ENCODE results near the gene ZFP69B.

Gene ZFP69B

DNA sequence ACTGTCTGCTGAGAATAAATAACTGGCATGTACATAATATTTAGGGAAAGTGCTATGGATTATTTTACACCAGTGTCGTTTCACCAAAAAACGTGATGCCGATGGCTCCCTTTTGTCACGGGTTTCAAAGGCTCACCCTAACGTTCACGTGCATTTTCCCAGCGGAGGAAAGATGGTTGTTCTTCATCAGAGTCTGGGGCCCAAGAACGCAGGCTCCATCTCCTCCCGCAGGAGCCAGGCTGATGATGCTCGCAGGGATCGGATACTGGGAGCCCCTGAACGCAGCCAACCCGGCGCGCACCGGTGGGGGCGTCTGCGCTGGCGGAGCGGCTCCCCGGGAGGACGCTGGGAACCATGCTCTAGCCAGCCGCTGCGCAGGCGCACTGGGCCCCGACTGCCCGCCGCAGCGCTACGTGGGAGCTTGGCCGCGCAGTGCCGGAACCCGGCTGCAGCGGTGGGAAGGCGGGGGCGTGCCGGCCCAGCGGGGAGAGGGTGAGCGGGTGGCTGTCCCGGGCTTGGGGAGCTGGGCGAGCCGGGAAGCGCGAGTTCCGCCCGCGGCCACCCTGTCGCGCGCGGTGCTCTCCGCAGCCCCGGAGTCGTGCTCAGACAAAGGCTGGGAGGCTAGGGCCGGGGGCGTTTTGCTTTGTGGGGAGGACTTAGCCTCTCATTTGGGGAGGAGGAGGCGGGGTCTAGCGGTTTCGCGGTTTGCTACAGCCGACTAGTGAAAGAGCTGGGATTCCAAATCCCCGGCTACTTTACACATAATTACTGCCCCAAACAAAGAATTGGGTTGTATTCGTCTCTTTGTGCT is at the start of gene ZFP69B:
Gene ZFP69B, plus strand, starts transcription at position 793 of the 811 bp plus-strand sequence. CDS start 486 bp downstream, outside the sequence.
- peak; percentile 91 for DNase-seq

DNA sequence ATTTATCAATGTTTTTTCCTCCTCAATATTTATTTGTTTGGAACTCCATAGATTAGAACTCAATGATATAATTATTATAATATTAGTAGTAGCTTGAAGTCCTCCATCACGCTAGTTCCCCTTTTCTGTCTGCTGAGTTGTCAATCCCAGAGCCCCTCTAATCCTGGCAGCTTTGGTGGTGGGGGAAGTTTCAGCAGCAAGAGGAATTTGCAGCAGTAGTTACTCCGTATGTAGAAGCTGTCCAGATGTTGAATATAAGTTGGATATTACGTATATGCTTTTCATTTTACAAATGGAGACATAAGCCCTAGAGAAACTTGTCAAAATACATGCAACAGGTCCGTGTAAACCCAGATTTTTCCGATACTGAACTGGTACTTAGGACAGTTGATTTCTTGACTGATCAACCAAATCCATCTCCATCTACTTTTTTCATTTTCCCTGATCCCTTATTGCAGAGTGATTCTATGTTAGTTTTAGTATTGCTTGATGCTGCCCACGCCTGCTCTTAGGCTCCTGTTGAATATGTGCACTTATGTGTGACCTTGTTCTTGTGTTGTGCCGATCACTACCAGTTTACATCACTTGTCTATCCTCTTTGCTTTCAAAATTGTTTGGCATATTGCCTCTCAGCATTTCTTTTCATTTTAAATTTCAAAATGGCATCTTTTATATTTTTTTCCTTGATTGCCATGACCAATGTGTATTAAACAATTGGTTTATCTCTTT is 48.6 kb upstream of the ZFP69B start:
- no peak for DNase-seq

- peak; percentile 46 for DNase-seq
Measured at GRCh38 chr1:40404670-40405462, 45.4 kb upstream of the ZFP69B start.

- no peak for DNase-seq
Measured at GRCh38 chr1:40405812-40406211, 44.5 kb upstream of the ZFP69B start.

DNA sequence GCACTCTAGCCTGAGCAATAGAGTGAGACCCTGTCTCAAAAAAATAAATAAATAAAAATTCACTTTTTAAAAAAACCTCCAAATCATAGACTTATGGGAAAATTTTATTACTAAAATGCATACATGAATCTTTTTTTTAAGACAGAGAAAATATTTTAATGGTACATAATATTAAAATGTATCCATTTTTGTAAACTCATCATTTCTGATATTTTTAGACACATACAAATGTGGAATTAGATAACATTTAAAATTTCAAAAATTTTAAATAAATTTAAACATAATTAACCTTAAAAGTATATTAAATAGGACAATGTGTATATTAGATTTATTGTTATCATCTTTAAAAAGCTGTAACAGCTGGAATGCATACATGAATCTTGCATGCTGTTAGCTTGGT is 42.8 kb upstream of the ZFP69B start:
- no peak for DNase-seq

- no peak for DNase-seq
Measured at GRCh38 chr1:40409467-40409866, 40.8 kb upstream of the ZFP69B start.

- DNase-seq: peak; percentile 0
Measured at GRCh38 chr1:40411294-40411693, 39.0 kb upstream of the ZFP69B start.

- DNase-seq: no peak
Measured at GRCh38 chr1:40411843-40412242, 38.4 kb upstream of the ZFP69B start.

- DNase-seq: no peak
Measured at GRCh38 chr1:40413527-40414252, 36.6 kb upstream of the ZFP69B start.

DNA sequence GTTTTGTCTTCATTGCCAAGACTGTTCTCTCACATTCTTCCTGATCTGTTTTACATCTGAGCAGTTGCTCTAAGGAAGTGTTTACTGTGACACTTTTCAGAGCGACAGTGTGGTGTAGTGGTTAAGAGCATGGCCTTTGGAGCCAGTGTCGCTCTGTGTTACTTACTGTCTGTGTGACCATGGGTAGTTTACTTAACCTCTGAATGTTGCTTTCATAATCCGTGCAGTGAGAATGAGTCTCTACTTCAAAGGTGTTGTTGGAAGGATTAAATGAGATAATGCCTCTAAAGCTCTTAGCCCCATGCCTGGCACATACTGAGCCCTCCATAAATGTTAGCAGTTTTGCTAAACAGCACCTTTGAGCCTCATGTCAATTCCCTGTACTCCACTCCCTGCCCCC is 35.9 kb upstream of the ZFP69B start:
- no peak for DNase-seq

DNA sequence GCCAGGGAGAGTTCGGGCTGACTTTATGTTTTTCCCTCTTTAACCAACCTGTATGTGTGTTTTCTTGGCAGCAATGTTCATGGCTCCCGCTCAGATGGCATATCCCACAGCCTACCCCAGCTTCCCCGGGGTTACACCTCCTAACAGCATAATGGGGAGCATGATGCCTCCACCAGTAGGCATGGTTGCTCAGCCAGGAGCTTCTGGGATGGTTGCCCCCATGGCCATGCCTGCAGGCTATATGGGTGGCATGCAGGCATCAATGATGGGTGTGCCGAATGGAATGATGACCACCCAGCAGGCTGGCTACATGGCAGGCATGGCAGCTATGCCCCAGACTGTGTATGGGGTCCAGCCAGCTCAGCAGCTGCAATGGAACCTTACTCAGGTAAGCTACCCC is 33.6 kb upstream of the ZFP69B start:
- no peak for DNase-seq

DNA sequence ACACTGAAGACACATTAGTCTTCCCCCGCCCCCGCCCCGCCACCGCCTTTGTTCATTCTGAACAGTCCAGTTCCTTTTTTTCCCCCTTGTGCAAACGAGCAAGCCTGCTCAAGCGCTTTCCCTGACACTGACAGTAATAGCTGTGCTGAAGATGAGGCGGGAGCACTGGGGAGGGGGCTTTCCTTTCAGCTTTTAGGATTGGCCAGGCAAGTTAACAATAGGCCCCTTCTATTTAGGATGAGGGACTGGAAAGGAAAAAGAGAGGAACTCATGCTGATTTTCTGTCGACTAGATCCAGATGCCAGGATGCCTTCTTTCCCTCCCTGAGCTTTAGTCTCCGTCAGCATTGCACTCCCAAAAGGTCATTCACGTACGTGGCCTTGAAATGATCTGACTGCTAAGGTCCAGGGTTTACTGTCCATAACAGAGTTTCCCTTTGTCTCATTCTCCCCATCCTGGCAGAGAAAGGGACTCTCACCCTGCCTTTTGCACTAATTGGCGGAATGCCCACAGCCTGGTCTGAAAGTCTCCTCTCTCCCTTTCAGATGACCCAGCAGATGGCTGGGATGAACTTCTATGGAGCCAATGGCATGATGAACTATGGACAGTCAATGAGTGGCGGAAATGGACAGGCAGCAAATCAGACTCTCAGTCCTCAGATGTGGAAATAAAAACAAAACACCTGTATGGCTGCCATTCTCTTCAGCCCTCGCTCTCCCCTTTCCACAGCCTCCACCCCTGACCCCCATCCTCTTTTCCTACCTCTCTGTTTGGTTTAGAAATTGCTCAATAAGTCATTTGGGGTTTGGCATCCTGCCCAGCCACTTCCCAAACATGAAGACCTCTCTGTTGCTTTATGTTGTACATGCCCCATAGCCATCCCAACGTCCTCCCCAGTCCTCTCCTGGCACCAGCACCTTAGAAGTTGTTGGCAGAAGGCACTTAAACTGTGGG is 28.6 kb upstream of the ZFP69B start:
- DNase-seq: peak; percentile 84

GRCh38 chr1:40422630-40423263 is 27.5 kb upstream of the ZFP69B start:
- no peak for DNase-seq

DNA sequence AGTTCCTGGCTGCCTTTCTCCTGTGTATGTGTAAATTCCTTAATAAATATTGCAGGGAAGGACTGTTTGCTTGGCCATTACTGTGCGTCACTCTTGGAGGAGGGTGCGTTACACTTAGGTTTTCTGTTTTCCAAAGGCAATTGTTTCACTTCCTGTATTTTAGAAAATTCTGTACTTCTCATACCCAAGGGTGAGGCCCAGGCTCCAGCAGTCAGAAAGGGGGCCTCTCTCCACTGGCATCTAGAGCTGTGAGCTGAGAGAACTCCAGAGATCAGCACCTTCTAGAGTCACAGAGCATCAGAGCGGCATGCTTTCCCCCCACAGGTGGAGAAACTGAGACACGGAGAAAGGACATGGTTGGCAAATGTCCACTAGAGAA is 27.0 kb upstream of the ZFP69B start:
- DNase-seq: no peak

DNA sequence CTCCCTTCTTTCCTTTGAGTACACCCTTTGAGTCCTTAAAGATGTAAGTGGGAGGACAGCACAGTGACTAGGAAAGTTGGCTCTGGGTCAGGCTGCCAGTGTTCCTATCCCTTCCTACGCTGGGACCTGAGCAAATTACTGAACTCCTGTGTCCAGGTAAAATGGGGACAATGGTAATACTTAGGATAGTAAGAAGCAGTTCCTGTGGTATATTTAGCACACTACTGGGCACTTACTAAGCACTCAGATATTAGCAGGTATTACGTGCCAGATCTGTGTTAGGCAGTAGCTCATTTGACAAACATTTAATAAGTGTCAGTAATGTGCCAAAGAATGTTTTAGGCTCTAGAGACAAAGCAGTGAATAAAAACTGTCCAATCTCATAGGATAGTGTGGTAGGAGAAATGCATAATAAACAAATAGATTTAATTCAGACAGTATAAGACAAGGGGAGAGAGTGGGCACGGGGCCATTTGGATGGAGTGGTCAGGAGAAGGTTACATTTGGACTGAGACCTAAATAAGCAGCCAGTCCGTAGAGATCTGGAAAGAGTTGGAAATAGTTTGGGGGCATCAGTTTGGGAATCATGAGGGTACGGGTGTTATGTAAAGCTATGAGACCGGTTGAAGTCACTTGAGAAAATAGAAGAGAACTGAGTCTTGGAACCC is 26.2 kb upstream of the ZFP69B start:
- no peak for DNase-seq

DNA sequence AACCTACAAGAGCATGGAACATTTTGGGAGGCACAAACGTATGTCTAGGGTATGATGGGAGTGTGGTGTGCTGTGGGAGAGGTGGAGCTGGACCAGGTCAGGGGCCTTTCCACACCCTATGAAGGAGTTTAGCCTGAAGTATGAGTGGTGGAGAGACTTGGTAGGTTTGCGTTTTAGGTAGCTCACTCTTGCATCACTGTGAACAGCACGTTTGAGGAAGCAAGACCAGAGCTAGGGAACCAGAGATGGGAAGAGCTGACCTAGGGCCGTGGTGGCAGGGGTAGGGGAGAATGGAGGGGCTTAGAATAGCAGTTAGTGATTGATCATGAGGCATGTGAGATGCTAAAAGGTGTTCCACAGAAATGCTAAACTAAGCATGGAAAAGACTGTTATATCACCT is 25.1 kb upstream of the ZFP69B start:
- DNase-seq: no peak

DNA sequence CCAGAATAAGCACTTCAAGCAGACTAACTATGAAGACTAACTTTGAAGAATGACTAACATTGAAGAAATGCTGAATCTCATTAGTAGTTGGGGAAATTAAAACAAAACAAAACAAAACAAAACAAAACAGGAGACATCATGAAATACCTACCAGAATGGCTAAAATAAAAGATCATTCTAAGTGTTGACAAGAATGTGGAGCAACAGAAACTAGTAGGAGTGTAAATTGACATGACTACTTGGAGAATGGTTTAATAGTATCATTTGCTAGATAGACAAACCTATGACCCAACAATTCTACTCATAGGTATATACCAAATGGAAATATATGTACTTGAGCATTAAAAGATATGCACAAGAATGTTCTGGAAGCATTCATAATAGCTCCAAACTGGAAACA is 18.9 kb upstream of the ZFP69B start:
- no peak for DNase-seq

GRCh38 chr1:40432644-40433390 is 17.5 kb upstream of the ZFP69B start:
- no peak for DNase-seq

- no peak for DNase-seq
Measured at GRCh38 chr1:40435471-40435870, 14.8 kb upstream of the ZFP69B start.

- DNase-seq: no peak
Measured at GRCh38 chr1:40435876-40436275, 14.4 kb upstream of the ZFP69B start.

Measured in NCI-H69 (cell line).